Activated T-helper 1 cell treated with Interleukin-2 at 50 U/mL for 16 hours (primary cell): Measurements from ENCODE around the gene ASGR2.
"Not testable (repeated sequence)": the region's sequence is repeated elsewhere in the genome, so short reads cannot be mapped to it uniquely, and the experiment has no call there.

ENCODE experiments used
- DNase-seq: peaks from one replicate; pipeline ENCODE4 v3.0.0-alpha.2; 2020; ENCODE audit warnings: low read depth

ASGR2 gene

DNA sequence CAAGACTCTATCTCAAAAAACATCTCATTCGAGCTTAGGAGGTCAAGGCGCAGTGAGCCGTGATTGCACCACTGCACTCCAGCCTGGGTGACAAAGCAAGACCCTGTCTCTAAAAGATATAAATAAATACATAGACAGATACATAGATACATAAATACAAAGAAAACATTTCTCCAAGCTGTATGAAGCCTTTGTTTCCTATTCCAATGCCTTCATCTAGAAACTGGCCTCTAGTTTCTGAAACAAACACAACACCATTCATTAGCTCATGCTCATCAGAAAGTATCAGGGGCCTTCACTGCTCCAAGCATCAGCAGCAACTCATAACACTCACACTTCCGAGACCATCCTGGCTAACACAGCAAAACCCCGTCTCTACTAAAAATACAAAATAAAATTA lies 10.3 kb upstream of the ASGR2 start:
- DNase-seq: no peak

- no peak for DNase-seq
Observed at GRCh38 chr17:7123844-7124243, 9.2 kb upstream of the ASGR2 start.

GRCh38 chr17:7122381-7122780 lies 7.8 kb upstream of the ASGR2 start:
- no peak for DNase-seq

DNA sequence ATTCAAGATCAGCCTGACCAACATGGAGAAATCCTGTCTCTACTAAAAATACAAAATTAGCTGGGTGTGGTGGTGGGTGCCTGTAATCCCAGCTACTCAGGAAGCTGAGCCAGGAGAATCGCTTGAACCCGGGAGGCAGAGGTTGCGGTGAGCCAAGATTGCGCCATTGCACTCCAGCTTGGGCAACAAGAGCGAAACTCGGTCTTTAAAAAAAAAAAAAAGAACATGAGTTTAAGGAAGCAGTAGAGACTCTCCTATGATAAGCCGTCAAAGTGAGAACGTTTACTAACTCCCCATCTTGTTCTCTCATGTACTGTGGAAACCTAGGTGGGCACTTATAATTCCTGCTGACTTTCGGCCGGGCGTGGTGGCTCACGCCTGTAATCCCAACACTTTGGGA lies 6.0 kb upstream of the ASGR2 start:
- not testable (repeated sequence) for DNase-seq

DNA sequence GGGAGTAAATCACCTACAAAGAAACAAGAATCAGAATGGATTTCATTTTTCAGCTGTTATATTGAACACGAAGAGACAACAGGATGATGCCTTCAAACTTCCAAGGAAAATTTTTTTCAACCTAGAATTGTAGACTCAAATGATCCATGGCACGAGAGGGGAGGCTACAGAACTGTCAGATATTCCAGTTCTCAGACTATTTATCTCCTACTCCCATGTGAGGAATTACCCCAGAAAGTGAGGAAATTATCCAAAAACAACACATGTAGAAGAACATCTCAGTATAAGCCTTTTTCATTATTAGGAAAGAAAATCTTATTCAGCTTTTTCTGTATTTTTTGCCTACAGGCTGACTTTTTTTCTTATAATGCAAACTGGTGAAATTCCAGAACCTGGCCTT lies 5.5 kb upstream of the ASGR2 start:
- DNase-seq: no peak

- DNase-seq: no peak
Observed at GRCh38 chr17:7119314-7119713, 4.7 kb upstream of the ASGR2 start.

DNA sequence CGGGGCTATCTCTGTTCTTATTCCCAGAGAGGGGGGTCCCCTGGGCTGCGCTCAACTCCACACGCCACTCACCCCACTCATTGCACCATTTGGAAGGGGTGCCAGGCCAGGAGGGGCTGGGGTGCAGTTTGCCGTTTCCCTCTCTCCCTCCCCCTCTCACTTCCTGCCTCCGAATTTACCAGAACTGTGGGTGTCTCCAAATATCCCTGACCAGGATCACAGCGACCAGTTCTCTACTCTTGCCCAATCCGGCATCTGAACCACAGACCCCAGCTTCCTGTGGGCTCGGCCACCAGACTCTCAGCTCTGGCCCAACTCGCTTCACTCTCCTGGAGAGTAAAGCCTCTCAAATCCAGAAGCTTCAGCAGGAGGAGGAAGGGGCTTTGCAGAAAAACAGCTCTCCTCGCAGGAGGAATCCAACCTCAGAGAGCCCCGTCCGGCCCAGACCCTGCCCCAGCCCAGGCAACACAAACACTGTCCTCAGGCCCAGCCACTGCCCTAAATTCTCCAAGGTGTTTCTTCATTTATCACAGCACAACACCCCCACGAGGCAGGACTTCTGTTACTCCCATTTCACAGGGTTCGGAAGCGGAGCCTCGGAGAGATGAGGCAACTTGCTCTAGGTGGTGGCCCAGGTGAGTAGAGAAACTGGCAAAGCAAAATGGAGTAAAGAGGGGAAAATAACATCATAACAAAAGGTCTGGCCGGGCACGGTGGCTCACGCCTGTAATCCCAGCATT lies 423 bp upstream of the ASGR2 start:
- DNase-seq: no peak

GRCh38 chr17:7113273-7114071 lies 1.1 kb downstream of the ASGR2 start:
- no peak for DNase-seq

- DNase-seq: no peak
Observed at GRCh38 chr17:7112510-7113108, 2.0 kb downstream of the ASGR2 start.

GRCh38 chr17:7111784-7112509 lies 2.7 kb downstream of the ASGR2 start:
- no peak for DNase-seq

DNA sequence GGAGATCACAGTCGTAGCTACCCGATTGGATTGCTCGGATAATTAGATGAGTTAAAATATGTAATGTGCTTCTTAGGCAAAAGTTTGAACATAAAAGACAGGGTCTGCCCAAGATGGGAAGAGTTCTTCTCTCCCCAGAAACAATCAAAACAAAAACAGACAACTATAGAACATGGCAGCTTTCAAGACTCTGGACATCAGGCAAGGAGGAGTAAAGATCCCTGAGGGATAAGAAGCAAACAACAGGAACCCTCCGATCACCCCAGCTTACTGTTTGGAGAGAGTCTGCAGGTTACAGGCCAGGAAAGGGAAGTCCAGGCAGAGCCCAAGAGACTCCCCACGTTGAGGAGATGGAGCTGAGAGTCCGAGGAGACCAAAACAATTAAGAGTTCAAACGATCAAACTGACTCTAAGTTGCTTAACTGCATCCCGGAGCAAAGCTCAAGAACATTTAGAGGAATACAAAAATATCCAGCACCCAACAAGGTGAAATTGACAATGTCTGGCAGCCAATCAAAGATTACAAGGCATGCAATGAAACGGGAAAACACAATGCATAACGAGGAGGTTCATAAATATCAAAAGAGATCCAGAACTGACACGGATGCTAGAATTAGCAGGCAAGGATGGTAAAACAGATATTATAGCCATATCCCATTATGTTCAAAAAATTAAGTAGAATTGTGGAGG lies 3.9 kb downstream of the ASGR2 start:
- no peak for DNase-seq

DNA sequence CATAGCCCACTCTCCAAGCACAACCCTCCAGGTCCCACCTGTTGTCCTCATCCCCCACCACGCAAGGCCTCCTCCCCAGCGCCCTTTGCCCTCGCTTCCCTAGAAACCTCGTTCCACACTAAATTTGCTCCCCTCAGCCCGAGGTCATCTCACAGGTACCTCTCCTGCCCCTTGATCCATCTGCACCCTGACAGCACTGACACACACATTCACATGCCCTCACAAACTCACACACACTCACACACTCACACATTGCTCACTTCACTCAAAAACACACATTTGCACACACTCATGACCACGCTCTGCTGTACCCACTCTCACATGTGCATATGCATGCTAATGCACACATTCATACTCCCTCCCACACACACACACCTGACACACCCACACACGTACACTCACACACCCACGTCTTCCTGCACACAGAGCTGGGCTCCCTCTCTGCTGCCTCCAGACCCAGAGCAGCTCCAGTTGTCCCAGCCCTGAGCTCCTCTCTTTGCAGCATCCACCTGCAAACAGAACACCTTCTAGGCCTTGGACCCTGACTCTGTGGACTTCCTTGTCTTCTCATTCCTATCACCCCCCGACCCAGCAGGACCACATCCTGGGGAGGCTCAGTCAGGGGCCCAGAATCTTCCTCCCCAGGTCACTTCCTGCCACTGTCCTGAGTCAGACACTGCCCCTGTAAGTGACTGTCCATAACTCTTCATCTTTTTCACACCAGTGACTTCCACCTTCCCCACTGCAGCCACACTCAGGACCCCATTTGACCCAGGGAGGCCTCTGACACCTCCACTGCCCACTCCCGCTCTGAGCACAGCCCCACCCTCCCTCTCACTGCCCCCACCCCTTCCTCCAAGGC lies 4.9 kb downstream of the ASGR2 start:
- DNase-seq: no peak

- DNase-seq: no peak
Observed at GRCh38 chr17:7108981-7109380, 5.6 kb downstream of the ASGR2 start.

DNA sequence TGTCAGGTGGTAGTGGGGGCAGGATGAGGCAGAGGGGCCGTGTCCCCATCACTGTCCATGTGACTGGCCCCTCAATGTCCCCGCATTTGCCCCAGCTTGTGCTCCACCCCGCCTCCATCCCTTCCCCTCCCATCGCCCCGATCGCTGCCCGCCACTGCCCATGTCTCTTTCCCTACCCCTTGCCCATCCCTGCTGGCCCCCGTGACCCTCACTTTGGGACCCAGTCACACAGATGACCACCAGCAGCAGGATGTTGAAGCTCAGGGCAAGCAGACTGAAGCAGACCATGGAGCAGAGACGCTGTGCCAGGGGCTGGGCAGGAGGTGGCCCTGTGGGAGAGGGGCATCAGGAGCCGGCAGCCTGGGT lies 6.1 kb downstream of the ASGR2 start:
- DNase-seq: no peak

DNA sequence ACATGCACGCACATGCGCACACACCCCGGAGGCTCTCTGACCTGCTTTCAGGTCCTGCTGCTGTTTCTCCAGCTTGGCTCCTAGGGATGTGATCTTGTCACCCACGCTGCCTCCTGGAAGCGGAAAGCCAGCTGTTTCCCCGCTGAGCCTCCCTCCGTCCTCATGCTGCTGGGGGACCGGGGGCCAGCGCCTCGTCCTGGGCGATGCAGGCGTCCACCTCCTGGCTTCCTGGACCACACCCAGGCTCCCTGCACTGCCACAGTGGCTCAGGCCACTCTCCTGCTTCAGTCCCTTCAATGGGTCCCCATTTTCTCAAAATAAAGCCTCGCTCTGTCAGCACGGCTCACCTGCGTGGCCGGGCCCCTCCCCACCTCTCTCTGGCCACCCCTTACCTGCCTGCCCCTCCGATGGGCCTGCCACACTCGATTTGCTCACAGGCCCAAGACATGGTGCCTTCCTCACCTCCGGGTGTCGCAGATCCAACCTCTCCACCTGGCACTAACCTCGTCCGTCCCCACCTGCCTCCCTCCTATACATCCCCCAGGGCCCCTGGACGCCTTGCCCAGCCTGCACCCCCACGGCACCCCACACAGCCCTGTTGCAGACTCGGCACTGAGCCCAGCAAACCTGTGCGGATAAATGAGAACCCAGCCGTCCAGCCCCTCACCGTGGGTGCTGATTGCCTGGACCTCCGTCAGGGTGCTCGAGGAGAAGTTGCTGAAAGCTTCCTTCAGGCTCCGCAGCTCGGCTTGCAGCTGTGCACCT lies 6.6 kb downstream of the ASGR2 start:
- DNase-seq: no peak

GRCh38 chr17:7107012-7107754 lies 7.4 kb downstream of the ASGR2 start:
- no peak for DNase-seq

GRCh38 chr17:7102421-7102820 lies 12.2 kb downstream of the ASGR2 start:
- DNase-seq: no peak

DNA sequence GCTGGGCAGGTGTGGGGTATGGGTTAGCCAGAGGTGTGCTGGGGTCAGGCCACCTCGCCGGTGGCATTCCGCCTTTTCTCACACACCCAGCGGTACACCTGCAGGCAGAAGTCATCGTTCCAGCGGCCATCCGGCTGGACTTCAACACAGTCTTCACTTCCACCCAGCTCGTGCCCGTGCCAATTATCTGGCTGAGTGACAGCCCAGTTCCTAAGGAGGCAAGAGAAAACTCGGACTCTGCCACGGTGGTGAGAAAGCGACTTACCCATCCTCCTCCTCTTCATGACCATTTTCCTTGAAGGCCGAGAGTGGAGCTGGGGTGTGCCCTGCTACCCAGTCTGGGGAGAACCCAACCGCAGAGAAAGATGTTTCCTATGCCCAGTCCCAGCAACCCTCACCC lies 13.1 kb downstream of the ASGR2 start:
- no peak for DNase-seq

DNA sequence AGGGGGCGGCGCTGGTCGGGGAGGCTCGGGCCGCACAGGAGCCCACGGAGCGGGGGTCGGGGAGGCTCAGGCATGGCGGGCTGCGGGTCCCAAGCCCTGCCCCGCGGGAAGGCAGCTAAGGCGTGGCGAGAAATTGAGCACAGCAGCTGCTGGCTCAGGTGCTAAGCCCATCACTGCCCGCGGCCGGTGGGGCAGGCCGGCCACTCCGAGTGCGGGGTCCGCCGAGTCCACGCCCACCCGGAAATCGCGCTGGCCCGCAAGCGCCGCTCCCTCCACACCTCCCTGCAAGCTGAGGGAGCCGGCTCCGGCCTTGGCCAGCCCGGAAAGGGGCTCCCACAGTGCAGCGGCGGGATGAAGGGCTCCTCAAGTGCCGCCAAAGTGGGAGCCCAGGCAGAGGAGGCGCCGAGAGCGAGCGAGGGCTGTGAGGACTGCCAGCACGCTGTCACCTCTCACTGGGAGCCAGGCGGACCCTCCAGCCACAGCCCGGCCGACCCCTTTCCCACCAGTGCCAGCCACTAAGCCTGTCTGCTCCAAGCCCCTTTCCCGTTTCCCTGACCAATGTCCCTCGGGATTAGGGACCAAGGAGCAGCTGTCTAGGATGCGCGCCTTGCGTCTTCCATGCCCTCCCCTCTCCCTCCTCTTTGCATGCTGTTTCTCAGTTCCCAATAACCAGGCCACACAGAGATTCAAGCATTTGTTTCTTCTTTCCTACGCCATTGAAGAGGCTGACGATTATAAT lies 13.8 kb downstream of the ASGR2 start:
- not testable (repeated sequence) for DNase-seq
